ENCODE measurements around the gene SARDH. TPM values are rescaled to one million over a fixed set of nuclear protein-coding genes. Genes with fewer than 3 reads are reported as not detected.

The SARDH gene
- total RNA-seq, 2 experiments from 2014 or later: 17.7 to 18.5 TPM

GRCh38 chr9:133631111-133631510, 107.0 kb downstream of the SARDH start:
- TF ChIP-seq, protein P1, sequence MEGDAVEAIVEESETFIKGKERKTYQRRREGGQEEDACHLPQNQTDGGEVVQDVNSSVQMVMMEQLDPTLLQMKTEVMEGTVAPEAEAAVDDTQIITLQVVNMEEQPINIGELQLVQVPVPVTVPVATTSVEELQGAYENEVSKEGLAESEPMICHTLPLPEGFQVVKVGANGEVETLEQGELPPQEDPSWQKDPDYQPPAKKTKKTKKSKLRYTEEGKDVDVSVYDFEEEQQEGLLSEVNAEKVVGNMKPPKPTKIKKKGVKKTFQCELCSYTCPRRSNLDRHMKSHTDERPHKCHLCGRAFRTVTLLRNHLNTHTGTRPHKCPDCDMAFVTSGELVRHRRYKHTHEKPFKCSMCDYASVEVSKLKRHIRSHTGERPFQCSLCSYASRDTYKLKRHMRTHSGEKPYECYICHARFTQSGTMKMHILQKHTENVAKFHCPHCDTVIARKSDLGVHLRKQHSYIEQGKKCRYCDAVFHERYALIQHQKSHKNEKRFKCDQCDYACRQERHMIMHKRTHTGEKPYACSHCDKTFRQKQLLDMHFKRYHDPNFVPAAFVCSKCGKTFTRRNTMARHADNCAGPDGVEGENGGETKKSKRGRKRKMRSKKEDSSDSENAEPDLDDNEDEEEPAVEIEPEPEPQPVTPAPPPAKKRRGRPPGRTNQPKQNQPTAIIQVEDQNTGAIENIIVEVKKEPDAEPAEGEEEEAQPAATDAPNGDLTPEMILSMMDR (IDR thresholded peaks at IDR 0.05): no peak
- Mint-ChIP-seq H3K4me1 (ENCODE audit: low read depth) (no peaks in the 10 kb centered on the region), H3K36me3 (ENCODE audit: low read depth) (no peaks in the 10 kb centered on the region), H3K4me3 (no peak overlapping the region), H3K27ac (no peak overlapping the region), H3K27me3 (no peaks in the 10 kb centered on the region), H3K9me3 (peaks cover 8% of the 10 kb centered on the region)
- CTCF ChIA-PET: no interaction called here
- Histone ChIP-seq H3K36me3 (ENCODE audit: insufficient read depth, low read length) (no peaks in the 10 kb centered on the region), H3K27ac (ENCODE audit: low read depth in 1 of 2, low read length in 2 of 2) (no peak overlapping the region), H3K9me3 (ENCODE audit: control insufficient read depth in 1 of 2, insufficient read depth in 1 of 2, low read length in 2 of 2) (peaks cover 0 to 3% of the 10 kb centered on the region in 2 experiments), H3K27me3 (ENCODE audit: control insufficient read depth in 1 of 2, insufficient read depth in 2 of 2, low read length in 2 of 2) (no peaks in the 10 kb centered on the region), H3K4me1 (ENCODE audit: insufficient read depth, low read length) (no peaks in the 10 kb centered on the region), H3K4me3 (ENCODE audit: low read length) (no peak overlapping the region)
- POLR2A ChIA-PET: no interaction called here
- no peak for ATAC-seq (ENCODE audit: poor library complexity)
- intact Hi-C loops (cut with DNase I, micrococcal nuclease): no loop called here
- no peak for DNase-seq

DNA sequence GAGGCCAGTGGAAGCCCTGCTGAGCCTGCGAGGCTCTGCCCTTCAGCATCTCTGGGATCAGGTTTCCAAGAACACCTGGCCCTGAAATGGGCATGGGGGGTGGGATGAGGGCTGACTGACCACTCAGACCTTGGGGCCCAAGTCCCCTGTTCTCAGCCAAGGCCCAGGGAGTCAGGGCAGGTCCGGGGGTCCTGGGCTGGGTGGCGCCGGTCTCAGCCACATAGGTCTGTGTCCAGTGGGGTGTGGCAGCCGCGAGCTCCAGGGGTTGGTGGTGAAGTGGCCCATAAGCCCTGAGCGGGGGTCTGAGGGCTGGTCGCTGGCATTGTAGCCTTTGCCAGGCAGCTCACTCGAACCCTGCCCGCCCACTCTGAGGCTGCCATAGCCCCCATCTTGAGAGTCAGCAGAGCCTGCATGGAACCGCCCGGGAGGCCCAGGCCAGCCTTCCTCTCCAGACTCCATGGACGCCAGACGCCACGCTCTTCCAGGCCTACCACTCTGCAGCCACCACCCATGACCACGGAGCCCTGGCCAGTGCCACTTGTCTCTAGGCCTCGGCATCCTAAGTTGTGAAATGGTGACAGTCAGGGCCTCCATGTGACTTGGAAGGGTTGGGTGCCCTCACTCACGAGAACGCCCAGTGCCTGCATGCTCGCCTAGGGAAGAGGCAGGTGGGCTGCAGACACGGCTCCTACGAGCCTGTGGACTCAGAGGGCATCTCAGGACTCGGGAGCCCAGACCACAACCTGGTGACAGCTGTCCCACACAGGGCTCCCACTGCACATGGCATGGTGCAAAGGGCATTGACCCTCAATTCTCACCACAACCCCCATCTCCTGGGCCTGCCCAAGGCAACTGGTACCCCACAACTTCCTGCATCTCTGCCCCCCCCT, 108.7 kb downstream of the SARDH start:
- peaks cover 10% of the 10 kb centered on the region for H3K9me3 Mint-ChIP-seq
- DNase-seq (no peak), ATAC-seq (ENCODE audit: poor library complexity) (no peak)
- peaks cover 6 to 8% of the 10 kb centered on the region in 2 experiments for H3K9me3 ChIP-seq (ENCODE audit: control insufficient read depth in 1 of 2, insufficient read depth in 1 of 2, low read length in 2 of 2)
- H3K4me1 ChIP-seq (ENCODE audit: insufficient read depth, low read length): no peaks in the 10 kb centered on the region
- ChIA-PET POLR2A (no interaction called here), CTCF (no interaction called here)
- H3K4me3 ChIP-seq (ENCODE audit: low read length): no peak overlapping the region
- H3K36me3 Mint-ChIP-seq (ENCODE audit: low read depth): no peaks in the 10 kb centered on the region
- H3K4me1 Mint-ChIP-seq (ENCODE audit: low read depth): no peaks in the 10 kb centered on the region
- intact Hi-C loops (cut with DNase I, micrococcal nuclease): no loop called here
- H3K36me3 ChIP-seq (ENCODE audit: insufficient read depth, low read length): no peaks in the 10 kb centered on the region
- no peak overlapping the region for H3K4me3 Mint-ChIP-seq
- H3K27ac Mint-ChIP-seq: no peak overlapping the region
- H3K27ac ChIP-seq (ENCODE audit: low read depth in 1 of 2, low read length in 2 of 2): no peak overlapping the region
- no peaks in the 10 kb centered on the region for H3K27me3 ChIP-seq (ENCODE audit: control insufficient read depth in 1 of 2, insufficient read depth in 2 of 2, low read length in 2 of 2)
- H3K27me3 Mint-ChIP-seq: no peaks in the 10 kb centered on the region
- TF ChIP-seq, protein P1 (IDR thresholded peaks at IDR 0.05): no peak

- ChIA-PET POLR2A (interaction anchor here (1.1 kb wide), 1 partner anchor 21 kb away, joined by 3 read pairs; no protein-coding TSS in a partner anchor), CTCF (no interaction called here)
- Mint-ChIP-seq H3K4me1 (ENCODE audit: low read depth) (no peaks in the 10 kb centered on the region), H3K9me3 (peaks cover 10% of the 10 kb centered on the region), H3K4me3 (no peak overlapping the region), H3K27me3 (no peaks in the 10 kb centered on the region), H3K36me3 (ENCODE audit: low read depth) (no peaks in the 10 kb centered on the region), H3K27ac (no peak overlapping the region)
- no peak overlapping the region for H3K4me3 ChIP-seq (ENCODE audit: low read length)
- H3K27me3 ChIP-seq (ENCODE audit: control insufficient read depth in 1 of 2, insufficient read depth in 2 of 2, low read length in 2 of 2): no peaks in the 10 kb centered on the region
- ATAC-seq (ENCODE audit: poor library complexity) (no peak), DNase-seq (no peak)
- H3K9me3 ChIP-seq (ENCODE audit: control insufficient read depth in 1 of 2, insufficient read depth in 1 of 2, low read length in 2 of 2): peaks cover 6 to 8% of the 10 kb centered on the region in 2 experiments
- H3K36me3 ChIP-seq (ENCODE audit: insufficient read depth, low read length): no peaks in the 10 kb centered on the region
- intact Hi-C loops (cut with DNase I, micrococcal nuclease): no loop called here
- H3K4me1 ChIP-seq (ENCODE audit: insufficient read depth, low read length): no peaks in the 10 kb centered on the region
- TF ChIP-seq, protein P1 (IDR thresholded peaks at IDR 0.05): no peak
- H3K27ac ChIP-seq (ENCODE audit: low read depth in 1 of 2, low read length in 2 of 2): no peak overlapping the region
These were observed 109.4 kb downstream of the SARDH start for GRCh38 chr9:133628766-133629165.

Data from CD4-positive, alpha-beta T cell (primary cell).